ENCODE results near the gene JAKMIP2.

- TF ChIP-seq, protein P1, sequence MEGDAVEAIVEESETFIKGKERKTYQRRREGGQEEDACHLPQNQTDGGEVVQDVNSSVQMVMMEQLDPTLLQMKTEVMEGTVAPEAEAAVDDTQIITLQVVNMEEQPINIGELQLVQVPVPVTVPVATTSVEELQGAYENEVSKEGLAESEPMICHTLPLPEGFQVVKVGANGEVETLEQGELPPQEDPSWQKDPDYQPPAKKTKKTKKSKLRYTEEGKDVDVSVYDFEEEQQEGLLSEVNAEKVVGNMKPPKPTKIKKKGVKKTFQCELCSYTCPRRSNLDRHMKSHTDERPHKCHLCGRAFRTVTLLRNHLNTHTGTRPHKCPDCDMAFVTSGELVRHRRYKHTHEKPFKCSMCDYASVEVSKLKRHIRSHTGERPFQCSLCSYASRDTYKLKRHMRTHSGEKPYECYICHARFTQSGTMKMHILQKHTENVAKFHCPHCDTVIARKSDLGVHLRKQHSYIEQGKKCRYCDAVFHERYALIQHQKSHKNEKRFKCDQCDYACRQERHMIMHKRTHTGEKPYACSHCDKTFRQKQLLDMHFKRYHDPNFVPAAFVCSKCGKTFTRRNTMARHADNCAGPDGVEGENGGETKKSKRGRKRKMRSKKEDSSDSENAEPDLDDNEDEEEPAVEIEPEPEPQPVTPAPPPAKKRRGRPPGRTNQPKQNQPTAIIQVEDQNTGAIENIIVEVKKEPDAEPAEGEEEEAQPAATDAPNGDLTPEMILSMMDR (IDR thresholded peaks at IDR 0.05): no peak
- TF ChIP-seq POLR2A (IDR thresholded peaks at IDR 0.05) (no peak), EP300 (IDR thresholded peaks at IDR 0.05) (no peak)
These were observed 108.7 kb downstream of the JAKMIP2 start for GRCh38 chr5:147673791-147674190.

All from ovary (tissue), 3 donors.